Measurements from ENCODE around the gene TPX2.

TPX2 gene

GRCh38 chr20:31806564-31807355 lies 67.7 kb downstream of the TPX2 start:
- ATAC-seq (ENCODE audit: low read depth) (no peak), DNase-seq (ENCODE audit: low spot score) (no peak)
- Histone ChIP-seq H3K27me3 (ENCODE audit: insufficient read depth, poor library complexity, severe bottlenecking) (no peaks in the 10 kb centered on the region), H3K9me3 (ENCODE audit: severe bottlenecking) (no peaks in the 10 kb centered on the region), H3K4me1 (ENCODE audit: insufficient read depth, poor library complexity, severe bottlenecking) (no peaks in the 10 kb centered on the region), H3K36me3 (ENCODE audit: low read depth) (peaks cover 33% of the 10 kb centered on the region), H3K4me3 (ENCODE audit: severe bottlenecking) (no peak overlapping the region), H3K27ac (ENCODE audit: poor library complexity, severe bottlenecking) (no peak overlapping the region)
- TF ChIP-seq, protein P1, sequence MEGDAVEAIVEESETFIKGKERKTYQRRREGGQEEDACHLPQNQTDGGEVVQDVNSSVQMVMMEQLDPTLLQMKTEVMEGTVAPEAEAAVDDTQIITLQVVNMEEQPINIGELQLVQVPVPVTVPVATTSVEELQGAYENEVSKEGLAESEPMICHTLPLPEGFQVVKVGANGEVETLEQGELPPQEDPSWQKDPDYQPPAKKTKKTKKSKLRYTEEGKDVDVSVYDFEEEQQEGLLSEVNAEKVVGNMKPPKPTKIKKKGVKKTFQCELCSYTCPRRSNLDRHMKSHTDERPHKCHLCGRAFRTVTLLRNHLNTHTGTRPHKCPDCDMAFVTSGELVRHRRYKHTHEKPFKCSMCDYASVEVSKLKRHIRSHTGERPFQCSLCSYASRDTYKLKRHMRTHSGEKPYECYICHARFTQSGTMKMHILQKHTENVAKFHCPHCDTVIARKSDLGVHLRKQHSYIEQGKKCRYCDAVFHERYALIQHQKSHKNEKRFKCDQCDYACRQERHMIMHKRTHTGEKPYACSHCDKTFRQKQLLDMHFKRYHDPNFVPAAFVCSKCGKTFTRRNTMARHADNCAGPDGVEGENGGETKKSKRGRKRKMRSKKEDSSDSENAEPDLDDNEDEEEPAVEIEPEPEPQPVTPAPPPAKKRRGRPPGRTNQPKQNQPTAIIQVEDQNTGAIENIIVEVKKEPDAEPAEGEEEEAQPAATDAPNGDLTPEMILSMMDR (IDR thresholded peaks at IDR 0.05; ENCODE audit: poor library complexity, severe bottlenecking): no peak

GRCh38 chr20:31808481-31808880 lies 69.4 kb downstream of the TPX2 start:
- H3K4me3 ChIP-seq (ENCODE audit: severe bottlenecking): no peak overlapping the region
- TF ChIP-seq, protein P1 (IDR thresholded peaks at IDR 0.05; ENCODE audit: poor library complexity, severe bottlenecking): no peak
- no peak for DNase-seq (ENCODE audit: low spot score)

GRCh38 chr20:31809661-31810060 lies 70.6 kb downstream of the TPX2 start:
- ATAC-seq (ENCODE audit: low read depth): no peak
- Histone ChIP-seq H3K9me3 (ENCODE audit: severe bottlenecking) (no peaks in the 10 kb centered on the region), H3K27ac (ENCODE audit: poor library complexity, severe bottlenecking) (no peak overlapping the region), H3K4me3 (ENCODE audit: severe bottlenecking) (no peak overlapping the region), H3K27me3 (ENCODE audit: insufficient read depth, poor library complexity, severe bottlenecking) (no peaks in the 10 kb centered on the region), H3K36me3 (ENCODE audit: low read depth) (peaks cover 9% of the 10 kb centered on the region; the same call in 1 of the 2 replicates), H3K4me1 (ENCODE audit: insufficient read depth, poor library complexity, severe bottlenecking) (no peaks in the 10 kb centered on the region)
- TF ChIP-seq, protein P1 (IDR thresholded peaks at IDR 0.05; ENCODE audit: poor library complexity, severe bottlenecking): no peak
- DNase-seq (ENCODE audit: low spot score): no peak

More at GRCh38 chr20:31808481-31808880, 69.4 kb downstream of the TPX2 start:
- no peak for ATAC-seq (ENCODE audit: low read depth)
- no peaks in the 10 kb centered on the region for H3K27me3 ChIP-seq (ENCODE audit: insufficient read depth, poor library complexity, severe bottlenecking)
- no peaks in the 10 kb centered on the region for H3K4me1 ChIP-seq (ENCODE audit: insufficient read depth, poor library complexity, severe bottlenecking)
- no peaks in the 10 kb centered on the region for H3K9me3 ChIP-seq (ENCODE audit: severe bottlenecking)
- H3K27ac ChIP-seq (ENCODE audit: poor library complexity, severe bottlenecking): no peak overlapping the region
- peaks cover 16% of the 10 kb centered on the region for H3K36me3 ChIP-seq (ENCODE audit: low read depth)

- H3K4me3 ChIP-seq (ENCODE audit: severe bottlenecking): no peak overlapping the region
- ATAC-seq (ENCODE audit: low read depth) (no peak), DNase-seq (ENCODE audit: low spot score) (peak; percentile 72)
- no peaks in the 10 kb centered on the region for H3K4me1 ChIP-seq (ENCODE audit: insufficient read depth, poor library complexity, severe bottlenecking)
- H3K9me3 ChIP-seq (ENCODE audit: severe bottlenecking): no peaks in the 10 kb centered on the region
- H3K27me3 ChIP-seq (ENCODE audit: insufficient read depth, poor library complexity, severe bottlenecking): no peaks in the 10 kb centered on the region
- peaks cover 5% of the 10 kb centered on the region; the same call in 1 of the 2 replicates for H3K36me3 ChIP-seq (ENCODE audit: low read depth)
- no peak overlapping the region for H3K27ac ChIP-seq (ENCODE audit: poor library complexity, severe bottlenecking)
- TF ChIP-seq, protein P1 (IDR thresholded peaks at IDR 0.05; ENCODE audit: poor library complexity, severe bottlenecking): no peak
Measured at GRCh38 chr20:31811198-31811597, 72.1 kb downstream of the TPX2 start.
